Choroid plexus epithelial cell (primary cell): Measurements from ENCODE around the gene FCN1.

Source experiments
- DNase-seq: peaks from one replicate; pipeline ENCODE4 v3.0.0-alpha.2; 2010; ENCODE audit warnings: low read depth
- H3K4me3 ChIP-seq: 2 replicates; pipeline ENCODE4 v1.5.1; 2011; ENCODE audit warnings: low read depth, mild to moderate bottlenecking, control low read depth, low read length, moderate library complexity
- TF ChIP-seq, protein P1 (sequence below): conservative IDR thresholded peaks from 2 replicates; pipeline ENCODE4 v1.5.1; 2011; ENCODE audit warnings: low read depth, mild to moderate bottlenecking, control low read depth, inconsistent platforms, low read length, moderate library complexity

The FCN1 gene

DNA sequence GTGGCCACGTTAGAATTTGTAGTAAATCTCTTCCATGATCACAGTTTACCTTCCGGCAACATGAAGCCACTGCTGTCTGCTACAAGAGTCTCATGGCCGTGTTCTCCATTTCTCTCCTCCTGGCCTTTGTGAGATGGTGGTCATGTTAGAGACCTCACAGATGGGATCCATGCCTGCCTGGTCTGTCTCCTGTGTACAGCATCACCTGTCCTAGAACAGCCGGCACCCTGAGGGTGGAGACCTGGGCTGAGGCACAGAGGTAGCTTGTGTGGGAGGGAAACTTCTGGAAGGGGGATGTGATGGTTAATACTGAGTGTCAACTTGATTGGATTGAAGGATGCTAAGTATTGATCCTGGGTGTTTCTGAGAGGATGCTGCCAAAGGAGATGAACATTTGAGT is 40.2 kb downstream of the FCN1 start:
- DNase-seq = no peak
- no peak overlapping the region for H3K4me3 ChIP-seq
- TF ChIP-seq, protein P1, sequence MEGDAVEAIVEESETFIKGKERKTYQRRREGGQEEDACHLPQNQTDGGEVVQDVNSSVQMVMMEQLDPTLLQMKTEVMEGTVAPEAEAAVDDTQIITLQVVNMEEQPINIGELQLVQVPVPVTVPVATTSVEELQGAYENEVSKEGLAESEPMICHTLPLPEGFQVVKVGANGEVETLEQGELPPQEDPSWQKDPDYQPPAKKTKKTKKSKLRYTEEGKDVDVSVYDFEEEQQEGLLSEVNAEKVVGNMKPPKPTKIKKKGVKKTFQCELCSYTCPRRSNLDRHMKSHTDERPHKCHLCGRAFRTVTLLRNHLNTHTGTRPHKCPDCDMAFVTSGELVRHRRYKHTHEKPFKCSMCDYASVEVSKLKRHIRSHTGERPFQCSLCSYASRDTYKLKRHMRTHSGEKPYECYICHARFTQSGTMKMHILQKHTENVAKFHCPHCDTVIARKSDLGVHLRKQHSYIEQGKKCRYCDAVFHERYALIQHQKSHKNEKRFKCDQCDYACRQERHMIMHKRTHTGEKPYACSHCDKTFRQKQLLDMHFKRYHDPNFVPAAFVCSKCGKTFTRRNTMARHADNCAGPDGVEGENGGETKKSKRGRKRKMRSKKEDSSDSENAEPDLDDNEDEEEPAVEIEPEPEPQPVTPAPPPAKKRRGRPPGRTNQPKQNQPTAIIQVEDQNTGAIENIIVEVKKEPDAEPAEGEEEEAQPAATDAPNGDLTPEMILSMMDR = no peak

DNA sequence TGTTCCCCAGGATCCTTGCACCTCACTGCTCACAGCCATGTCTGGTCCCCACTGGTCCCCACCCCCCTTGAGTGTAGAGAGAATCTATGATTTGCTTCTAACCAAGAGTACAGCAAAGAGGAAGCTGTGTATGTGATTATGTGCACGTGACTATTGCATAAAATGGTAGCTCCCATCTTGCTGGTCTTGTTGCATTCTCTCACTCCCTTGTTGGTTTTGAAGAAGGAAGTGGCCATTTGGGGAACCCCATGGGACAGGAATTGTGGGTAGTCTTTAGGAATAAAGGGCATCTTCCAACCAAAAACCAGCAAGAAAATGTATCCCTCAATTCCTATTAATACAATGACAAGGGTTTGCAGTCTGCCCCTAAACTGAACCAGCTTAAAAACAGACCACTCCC is 42.3 kb downstream of the FCN1 start:
- no peak overlapping the region for H3K4me3 ChIP-seq
- no peak for DNase-seq
- TF ChIP-seq, protein P1 = no peak

DNA sequence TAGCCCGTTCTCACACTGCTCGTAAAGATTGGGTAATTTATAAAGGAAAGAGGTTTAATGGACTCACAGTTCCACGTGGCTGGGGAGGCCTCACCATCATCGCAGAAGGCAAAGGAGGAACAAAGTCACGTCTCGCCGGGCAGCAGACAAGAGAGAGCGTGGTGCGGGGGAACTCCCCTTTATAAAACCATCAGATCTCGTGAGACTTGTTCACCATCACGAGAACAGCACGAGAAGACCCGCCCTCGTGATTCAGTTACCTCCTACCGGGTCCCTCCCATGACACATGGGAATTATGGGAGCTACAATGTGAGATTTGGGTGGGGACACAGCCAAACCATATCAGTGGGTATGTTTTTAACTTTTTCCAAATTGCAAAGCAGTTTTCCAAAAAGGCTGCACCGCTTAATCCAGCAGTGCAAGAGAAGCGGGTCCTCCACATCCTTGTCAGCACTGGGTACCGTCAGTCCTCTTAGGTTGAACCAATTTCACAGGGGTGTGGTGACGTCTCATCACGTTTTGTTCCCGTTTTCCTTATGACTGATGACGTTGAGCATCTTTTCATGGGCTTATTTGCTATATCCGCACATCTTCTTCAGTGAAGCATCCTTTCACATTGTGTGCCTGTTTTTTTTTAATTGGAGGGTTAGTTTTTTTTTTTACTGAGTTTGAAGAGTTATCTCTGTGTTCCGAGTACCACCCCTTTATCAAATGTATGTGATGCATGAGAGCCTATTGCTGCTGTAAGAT is 45.1 kb downstream of the FCN1 start:
- TF ChIP-seq, protein P1 = no peak

DNA sequence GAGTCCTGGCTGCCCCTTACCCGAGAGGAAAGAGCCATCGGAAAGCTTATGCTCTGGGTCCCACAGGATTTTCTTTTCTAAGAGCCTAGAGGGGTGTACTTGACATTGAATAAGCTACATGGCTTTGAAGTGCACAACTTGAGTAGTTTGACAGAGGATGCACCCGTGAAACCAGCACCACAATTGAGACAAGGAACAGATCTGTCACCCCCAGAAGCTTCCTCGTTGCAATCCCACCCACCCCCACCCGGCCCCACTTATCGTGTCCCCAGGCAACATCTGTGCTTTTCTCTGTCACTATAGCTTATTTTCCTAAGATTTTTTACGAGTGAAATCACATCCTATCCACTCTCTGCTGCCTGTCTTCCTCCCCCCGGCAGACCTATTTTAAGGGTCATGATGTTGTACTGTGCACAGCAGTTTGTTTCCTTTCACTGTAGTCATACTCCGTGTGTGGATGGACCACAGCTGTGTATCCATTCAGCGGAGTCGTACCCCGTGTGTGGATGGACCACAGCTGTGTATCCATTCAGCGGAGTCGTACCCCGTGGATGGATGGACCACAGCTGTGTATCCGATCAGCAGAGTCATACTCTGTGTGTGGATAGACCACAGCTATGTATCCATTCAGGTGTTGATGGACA is 45.9 kb downstream of the FCN1 start:
- TF ChIP-seq, protein P1 = no peak
- H3K4me3 ChIP-seq = no peak overlapping the region
- peak; percentile 33 for DNase-seq

More for the DNA sequence above, 45.1 kb downstream of the FCN1 start:
- H3K4me3 ChIP-seq = no peak overlapping the region
- DNase-seq = no peak

DNA sequence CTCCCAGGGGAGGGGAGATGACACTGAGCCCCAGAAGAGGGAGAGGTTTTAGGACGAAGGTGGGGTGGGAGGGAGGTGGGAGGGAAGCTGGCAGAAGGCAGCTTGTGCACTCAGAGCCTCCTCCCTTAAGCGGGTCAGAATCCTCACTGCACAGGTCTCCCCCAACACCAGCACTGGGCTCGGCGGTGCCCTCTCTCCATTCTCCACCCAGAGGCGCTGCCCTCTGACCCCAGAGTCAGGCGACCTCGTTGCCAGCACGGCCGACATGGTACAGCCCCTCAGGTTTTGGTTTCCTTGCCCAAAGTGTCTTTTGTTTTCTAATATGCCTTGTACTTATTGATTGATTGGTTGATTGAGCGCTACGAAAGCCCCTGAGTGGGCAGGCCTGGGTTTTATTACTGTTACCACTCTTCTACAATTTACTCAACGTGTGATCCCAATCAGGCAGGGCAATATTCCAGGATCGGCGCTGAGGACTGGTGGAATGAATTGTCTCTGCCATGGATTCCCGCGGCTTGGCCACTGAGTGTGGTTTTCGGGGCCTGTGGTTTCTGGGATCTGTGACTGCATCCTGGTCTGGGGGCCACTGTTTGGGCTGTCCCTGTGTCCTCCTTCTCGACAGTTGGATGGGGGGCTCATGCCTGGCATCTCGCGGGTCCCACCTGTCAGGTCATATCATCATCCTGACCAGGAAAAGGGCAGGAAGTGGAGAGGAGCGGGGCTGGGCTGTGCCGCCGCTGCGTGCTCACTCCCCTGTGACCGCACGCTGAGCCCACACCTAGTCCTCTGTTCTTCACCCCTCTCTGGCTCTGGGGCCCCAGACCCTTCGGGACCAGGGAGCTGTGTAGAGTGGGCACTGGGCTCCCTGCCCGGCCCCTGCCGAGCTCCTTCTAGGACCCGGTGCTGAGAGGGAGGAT is 46.7 kb downstream of the FCN1 start:
- DNase-seq = no peak
- H3K4me3 ChIP-seq = no peak overlapping the region
- TF ChIP-seq, protein P1 = no peak

DNA sequence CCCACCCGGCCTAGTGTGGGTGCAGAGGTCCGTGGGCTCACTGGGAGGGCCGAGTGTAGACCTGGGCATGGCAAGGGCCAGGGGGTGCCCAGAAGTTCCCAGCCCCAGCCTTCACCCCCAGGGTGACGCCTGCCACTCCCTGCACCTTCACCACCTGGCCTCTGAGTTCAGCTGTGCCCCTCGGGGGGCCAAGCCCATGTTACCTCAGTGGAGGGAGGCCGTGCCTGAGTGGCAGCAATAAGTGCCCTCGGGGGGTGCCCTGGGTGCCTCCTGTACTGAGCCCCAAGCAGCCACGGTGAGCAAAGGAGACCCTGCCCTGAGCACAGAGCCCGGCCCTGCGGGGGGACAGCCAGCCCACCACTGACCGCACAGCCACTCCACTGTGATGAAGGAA is 47.4 kb downstream of the FCN1 start:
- no peak for DNase-seq
- H3K4me3 ChIP-seq = no peak overlapping the region
- TF ChIP-seq, protein P1 = no peak
